Right lobe of liver (tissue), 6 donors: ENCODE results near the gene PDK2. TPM values are rescaled to one million over a fixed set of nuclear protein-coding genes. Genes with fewer than 3 reads are reported as not detected.

ENCODE experiments used
- ATAC-seq, 4 donors: fragments of 200-7000 bp; cut with Tn5 transposase; one replicate each; pipeline ENCODE4 v1.9.1; 2020; ENCODE audit warnings: mild to moderate bottlenecking in 4 of 4, moderate library complexity in 4 of 4
- DNase-seq, 3 donors: peaks; one replicate each; pipeline ENCODE4 v3.0.0-alpha.2; 2020
- H3K27ac ChIP-seq, 3 donors: fragments of 200-600 bp; one replicate each; pipeline ENCODE4 v1.8.0; 2022
- H3K27me3 ChIP-seq, 2 donors: fragments of 200-600 bp; one replicate each; pipeline ENCODE4 v1.8.0; 2022
- H3K36me3 ChIP-seq, 4 donors: fragments of 200-600 bp; sonication (generic) in 1 of 4; one replicate each; pipeline versions ENCODE4 v1.5.1 to v1.8.0; 2017 to 2022; ENCODE audit warnings: control low read depth in 1 of 4
- H3K4me1 ChIP-seq, 4 donors: fragments of 200-600 bp; sonication (generic) in 1 of 4; one replicate each; pipeline versions ENCODE4 v1.5.1 to v1.8.0; 2017 to 2022; ENCODE audit warnings: control low read depth in 1 of 4
- H3K4me3 ChIP-seq, 3 donors: fragments of 200-600 bp; one replicate each; pipeline ENCODE4 v1.8.0; 2022
- H3K9me3 ChIP-seq, 4 donors: fragments of 200-600 bp; sonication (generic) in 1 of 4; one replicate each; pipeline versions ENCODE4 v1.5.1 to v1.8.0; 2017 to 2022; ENCODE audit warnings: control low read depth in 1 of 4
- CTCF ChIP-seq, 4 donors: fragments of 200-600 bp in 3 of 4; fragments of 450-650 bp in 1 of 4; IDR thresholded peaks; one replicate each; pipeline versions ENCODE4 v1.5.1 to v1.8.0; 2016 to 2022; ENCODE audit warnings: antibody characterized with exemption in 4 of 4, mild to moderate bottlenecking in 2 of 4
- POLR2A ChIP-seq: fragments of 450-650 bp; IDR thresholded peaks from one replicate; pipeline ENCODE4 v1.6.1; 2017; ENCODE audit warnings: antibody characterized with exemption, mild to moderate bottlenecking
- WGBS: methylation state at CpG from one replicate; pipeline ENCODE4 v1.1.6; 2018; ENCODE audit warnings: low coverage, low lambda C conversion rate; ENCODE audit not compliant: insufficient coverage; ENCODE audit errors: missing lambda C conversion rate; 5-methylcytosine and 5-hydroxymethylcytosine counted together
- intact Hi-C, 2 donors: fragments of 100-400 bp; cut with DNase I; formaldehyde crosslinking; loops; one replicate each; pipeline versions ENCODE4 v1.11.2 to v1.14.1; 2022
- total RNA-seq, 6 experiments: library from RNA; depleted of rRNA in 2 of 6; stranded (reverse); fragments of >200 nt in 2 of 6; fragmentation: NEBNext Ultra II Directional in 3 of 6; extraction: Animal tissue kit (Norgen Biotek cat#: 25700) in 3 of 6; gene quantifications; one replicate each; pipeline versions ENCODE4 v1.1.0 to v1.2.4, GENCODE V29; 2016 to 2023
- donor health status: DM: no; HTN: yes; CAD: no.
- donor health status: DM: no; HTN: no; CAD: no.
- donor health status: DM: no; HTN: no; CAD: no.
- donor health status: DM: no; HTN: yes; CAD: no.
- donor health status: DM: no; HTN: yes; CAD: no.

The PDK2 gene
- total RNA-seq, 6 experiments from 2014 or later, result 25.0 to 58.0 (median 44.8) TPM

GRCh38 chr17:50147841-50148225 lies 52.7 kb downstream of the PDK2 start:
- H3K9me3 ChIP-seq, result no peaks in the 10 kb centered on the region
- peak overlapping the region; percentile 72 to 89 (median 87) for H3K27ac ChIP-seq
- peak; percentile 32 to 68 (median 54) for ATAC-seq
- WGBS, result 0% methylated on average over 5 of the region's 5 CpGs
- no peaks in the 10 kb centered on the region for H3K27me3 ChIP-seq
- intact Hi-C loops, result no loop called here
- H3K4me1 ChIP-seq, result peaks cover 0 to 64% (median 22%) of the 10 kb centered on the region in 4 donors
- H3K4me3 ChIP-seq, result peak overlapping the region; percentile 72 to 82 (median 74)
- H3K36me3 ChIP-seq, result peaks cover 0 to 3% (median 0%) of the 10 kb centered on the region in 4 donors
- DNase-seq, result peak; percentile 55 to 91 (median 90)
- no peak for TF ChIP-seq CTCF (IDR thresholded peaks at IDR 0.05)
- no peak for TF ChIP-seq POLR2A

- Histone ChIP-seq H3K36me3 (peaks cover 0 to 3% (median 0%) of the 10 kb centered on the region in 4 donors), H3K27me3 (no peaks in the 10 kb centered on the region), H3K9me3 (no peaks in the 10 kb centered on the region), H3K4me3 (peak overlapping the region; percentile 72 to 82 (median 74)), H3K27ac (peak overlapping the region; percentile 72 to 89 (median 87)), H3K4me1 (peaks cover 0 to 57% (median 22%) of the 10 kb centered on the region in 4 donors)
- TF ChIP-seq CTCF (IDR thresholded peaks at IDR 0.05), result peak in 1 of 4 donors; percentile 14
- TF ChIP-seq POLR2A, result no peak
- intact Hi-C loops, result no loop called here
- DNase-seq (peak; percentile 77 to 86 (median 85)), ATAC-seq (peak in 3 of 4 donors; percentile 6 to 14 (median 7))
- WGBS, result 0% methylated on average over 6 of the region's 25 CpGs
Observed at GRCh38 chr17:50148226-50149090, 53.3 kb downstream of the PDK2 start.

GRCh38 chr17:50149091-50149416 lies 53.9 kb downstream of the PDK2 start:
- peak overlapping the region; percentile 72 to 82 (median 74) for H3K4me3 ChIP-seq
- 43% methylated on average over 10 of the region's 30 CpGs for WGBS
- intact Hi-C loops, result no loop called here
- H3K27ac ChIP-seq, result peak overlapping the region; percentile 72 to 89 (median 87)
- ATAC-seq (no peak), DNase-seq (no peak)
- H3K9me3 ChIP-seq, result no peaks in the 10 kb centered on the region
- TF ChIP-seq POLR2A (no peak), CTCF (IDR thresholded peaks at IDR 0.05) (no peak)
- H3K4me1 ChIP-seq, result peaks cover 0 to 53% (median 22%) of the 10 kb centered on the region in 4 donors
- no peaks in the 10 kb centered on the region for H3K36me3 ChIP-seq
- no peaks in the 10 kb centered on the region for H3K27me3 ChIP-seq

- H3K4me3 ChIP-seq, result peak overlapping the region; percentile 72 to 82 (median 74)
- H3K27me3 ChIP-seq, result no peaks in the 10 kb centered on the region
- TF ChIP-seq CTCF (IDR thresholded peaks at IDR 0.05) (peak in 1 of 4 donors; percentile 19), POLR2A (peak; percentile 21)
- H3K4me1 ChIP-seq, result peaks cover 0 to 52% (median 19%) of the 10 kb centered on the region in 4 donors
- no peaks in the 10 kb centered on the region for H3K36me3 ChIP-seq
- intact Hi-C loops, result no loop called here
- H3K27ac ChIP-seq, result peak overlapping the region; percentile 72 to 89 (median 87)
- DNase-seq (peak; percentile 71 to 83 (median 73)), ATAC-seq (peak; percentile 2 to 21 (median 8))
- WGBS, result 15% methylated on average over 11 of the region's 123 CpGs
- H3K9me3 ChIP-seq, result no peaks in the 10 kb centered on the region
Observed at GRCh38 chr17:50149417-50150353, 54.5 kb downstream of the PDK2 start.
